IPS DF 19.7 (cell line): ENCODE data around the gene AGXT.

Source experiments
- DNase-seq: peaks from one replicate; pipeline ENCODE4 v3.0.0-alpha.2; 2013; ENCODE audit warnings: low read depth, low spot score

The AGXT gene

GRCh38 chr2:240869109-240869955, 708 bp downstream of the AGXT start:
- DNase-seq = no peak

- no peak for DNase-seq
Measured at GRCh38 chr2:240869956-240870875, 1.6 kb downstream of the AGXT start.

- no peak for DNase-seq
Measured at GRCh38 chr2:240871071-240871958, 2.7 kb downstream of the AGXT start.

- DNase-seq = no peak
Measured at GRCh38 chr2:240872317-240873097, 3.9 kb downstream of the AGXT start.

GRCh38 chr2:240873098-240873788, 4.6 kb downstream of the AGXT start:
- no peak for DNase-seq

- DNase-seq = no peak
Measured at GRCh38 chr2:240873805-240874714, 5.4 kb downstream of the AGXT start.

- DNase-seq = no peak
Measured at GRCh38 chr2:240874715-240875227, 6.1 kb downstream of the AGXT start.

GRCh38 chr2:240875228-240876034, 6.8 kb downstream of the AGXT start:
- no peak for DNase-seq

- DNase-seq = no peak
Measured at GRCh38 chr2:240876035-240876474, 7.4 kb downstream of the AGXT start.

GRCh38 chr2:240876475-240877251, 8.0 kb downstream of the AGXT start:
- DNase-seq = no peak

- DNase-seq = no peak
Measured at GRCh38 chr2:240877460-240878340, 9.1 kb downstream of the AGXT start.

GRCh38 chr2:240878341-240878936, 9.8 kb downstream of the AGXT start:
- DNase-seq = no peak

GRCh38 chr2:240879105-240879504, 10.5 kb downstream of the AGXT start:
- no peak for DNase-seq

GRCh38 chr2:240881913-240882312, 13.3 kb downstream of the AGXT start:
- no peak for DNase-seq

GRCh38 chr2:240884221-240884620, 15.6 kb downstream of the AGXT start:
- no peak for DNase-seq

- no peak for DNase-seq
Measured at GRCh38 chr2:240884745-240885144, 16.1 kb downstream of the AGXT start.
